Endothelial cell of umbilical vein (primary cell): ENCODE data around the gene SESN1. TPM values are rescaled to one million over a fixed set of nuclear protein-coding genes. Genes with fewer than 3 reads are reported as not detected.

Experiments
- BruUV-seq: library from RNA; stranded (reverse); fragments of 400-500 nt; replicated peaks from 2 replicates; lab custom pipeline; 2021; lab: Mats Ljungman, UMichigan
- CTCF ChIA-PET: fragments of 300-600, 350-600 bp; sonication (Branson Sonifier 250); formaldehyde crosslinking; loops from one replicate; lab custom pipeline; 2021; ENCODE audit warnings: antibody characterized with exemption, inconsistent platforms; lab: Charles Lee
- POLR2A ChIA-PET: fragments of 300-600, 350-600 bp; sonication (Branson Sonifier 250); formaldehyde crosslinking; loops from one replicate; lab custom pipeline; 2021; ENCODE audit warnings: antibody characterized with exemption, inconsistent platforms; lab: Charles Lee
- DNase-seq: peaks from one replicate; pipeline ENCODE4 v3.0.0-alpha.2; 2011; ENCODE audit warnings: low read depth, low spot score
- FAIRE-seq: peaks from 2 replicates; lab custom pipeline; 2011; peaks lifted over from hg19 to GRCh38; lab: Jason Lieb, UNC
- H2AFZ ChIP-seq: 2 replicates; pipeline ENCODE4 v1.6.0; 2012; ENCODE audit warnings: low read depth, low read length, control low read depth, inconsistent platforms
- H3K27ac ChIP-seq: 2 replicates; pipeline ENCODE4 v1.5.1; 2011; ENCODE audit warnings: low read depth, mild to moderate bottlenecking, control low read depth, low read length, moderate library complexity; ENCODE audit not compliant: insufficient read depth
- H3K27me3 ChIP-seq, 2 experiments: 2 replicates each; pipeline versions ENCODE4 v1.6.0 to v1.6.1; 2011; ENCODE audit warnings: low read length in 2 of 2, mixed read lengths in 1 of 2; ENCODE audit not compliant: control insufficient read depth in 2 of 2, insufficient read depth in 2 of 2
- H3K36me3 ChIP-seq, 2 experiments: 2 replicates in 1 of 2; 3 replicates in 1 of 2; pipeline ENCODE4 v1.5.1; 2011; ENCODE audit warnings: low read length in 2 of 2, mild to moderate bottlenecking in 1 of 2, moderate library complexity in 1 of 2; ENCODE audit not compliant: control insufficient read depth in 2 of 2, insufficient read depth in 2 of 2; ENCODE audit errors: extremely low read depth in 1 of 2
- H3K4me1 ChIP-seq: 3 replicates; pipeline ENCODE4 v1.5.1; 2011; ENCODE audit warnings: mild to moderate bottlenecking, low read length; ENCODE audit not compliant: control insufficient read depth, insufficient read depth; ENCODE audit errors: extremely low read depth
- H3K4me2 ChIP-seq: 2 replicates; pipeline ENCODE4 v1.6.1; 2011; ENCODE audit warnings: low read length, control low read depth, mixed read lengths; ENCODE audit not compliant: insufficient read depth
- H3K4me3 ChIP-seq, 3 experiments: fragments of 200-600 bp in 1 of 3; sonication (generic), shearing (Covaris generic) in 1 of 3; replicated peaks in 1 of 3; 2 replicates each; pipeline ENCODE4 v1.5.1; 2011 to 2016; ENCODE audit warnings: control low read depth in 3 of 3, low read length in 3 of 3, mild to moderate bottlenecking in 2 of 3, inconsistent platforms in 1 of 3, low read depth in 1 of 3, moderate library complexity in 1 of 3; ENCODE audit not compliant: insufficient read depth in 1 of 3
- H3K79me2 ChIP-seq: 2 replicates; pipeline ENCODE4 v1.6.0; 2012; ENCODE audit warnings: low read length, inconsistent platforms; ENCODE audit not compliant: control insufficient read depth, insufficient read depth
- H3K9ac ChIP-seq: replicated peaks from 2 replicates; pipeline ENCODE3; 2011; ENCODE audit warnings: low read length, control low read depth; ENCODE audit not compliant: insufficient read depth; ENCODE audit errors: extremely low read depth
- H3K9me1 ChIP-seq: replicated peaks from 3 replicates; pipeline ENCODE4 v1.6.0; 2011; ENCODE audit warnings: mild to moderate bottlenecking, low read length; ENCODE audit not compliant: control insufficient read depth, insufficient read depth; ENCODE audit errors: extremely low read depth
- H3K9me3 ChIP-seq: replicated peaks from 2 replicates; pipeline ENCODE4 v1.5.1; 2012; ENCODE audit warnings: low read length, inconsistent platforms; ENCODE audit not compliant: control insufficient read depth, insufficient read depth
- H4K20me1 ChIP-seq: replicated peaks from 2 replicates; pipeline ENCODE3; 2011; ENCODE audit warnings: mild to moderate bottlenecking, low read length; ENCODE audit not compliant: control insufficient read depth, insufficient read depth; ENCODE audit errors: extremely low read depth
- EZH2 ChIP-seq: IDR thresholded peaks from 2 replicates; pipeline ENCODE4 v1.6.1; 2012; ENCODE audit warnings: borderline replicate concordance, low read depth, mild to moderate bottlenecking, moderate library complexity, low read length, inconsistent platforms; ENCODE audit not compliant: severe bottlenecking
- FOS ChIP-seq: IDR thresholded peaks from 2 replicates; pipeline ENCODE4 v1.6.1; 2011; ENCODE audit warnings: mild to moderate bottlenecking, low read length, moderate library complexity, borderline replicate concordance; ENCODE audit not compliant: insufficient read depth
- GATA2 ChIP-seq: IDR thresholded peaks from 2 replicates; pipeline ENCODE4 v1.7.0; 2011; ENCODE audit warnings: low read depth, mild to moderate bottlenecking, moderate library complexity, mixed read lengths, low read length; ENCODE audit not compliant: insufficient read length, insufficient read depth
- JUN ChIP-seq: IDR thresholded peaks from 2 replicates; pipeline ENCODE4 v1.6.1; 2011; ENCODE audit warnings: borderline replicate concordance, low read depth; ENCODE audit not compliant: insufficient read length, insufficient read depth
- MYC ChIP-seq: IDR thresholded peaks from one replicate; pipeline ENCODE4 v1.6.1; 2011; ENCODE audit warnings: mild to moderate bottlenecking, low read depth, low read length
- POLR2A ChIP-seq: IDR thresholded peaks from 2 replicates; pipeline ENCODE4 v1.6.1; 2012; ENCODE audit warnings: low read depth, mild to moderate bottlenecking, control low read depth, low read length
- POLR2AphosphoS5 ChIP-seq: IDR thresholded peaks from 2 replicates; pipeline ENCODE4 v1.6.1; 2012; ENCODE audit warnings: low read depth, mild to moderate bottlenecking, control low read depth, low read length, moderate library complexity; ENCODE audit not compliant: insufficient read depth
- dilution Hi-C: fragments of 300-500 bp; cut with MboI; formaldehyde crosslinking; loops from one replicate; pipeline ENCODE4 v1.15.0; 2019; ENCODE audit warnings: low sequenced_read_pairs; ENCODE audit not compliant: extremely low pct_ligation_motif_present
- intact Hi-C: fragments of 100-400 bp; cut with micrococcal nuclease; formaldehyde crosslinking; loops from one replicate; pipeline ENCODE4 v1.10.0; 2022
- polyA plus RNA-seq, 4 experiments: library from polyadenylated mRNA; depleted of rRNA in 3 of 4; stranded (reverse) in 3 of 4; unstranded in 1 of 4; fragments of >200 nt; gene quantifications; 2 replicates each; pipeline versions ENCODE4 v1.2.1 to v1.2.3, GENCODE V29; 2011 to 2012; ENCODE audit warnings: missing spikeins in 1 of 4
- total RNA-seq: library from RNA; stranded (reverse); gene quantifications from 2 replicates; pipeline ENCODE4 v1.2.3, GENCODE V29; 2021
- TF ChIP-seq, protein P1 (sequence below): IDR thresholded peaks from 2 replicates; pipeline ENCODE4 v1.6.1; 2011; ENCODE audit not compliant: insufficient read depth, insufficient read length
- TF ChIP-seq, protein P2 (sequence below), 2 donors: IDR thresholded peaks; 1 replicate in 1 of 2; 2 replicates in 1 of 2; pipeline ENCODE4 v1.5.1; 2011; ENCODE audit warnings: low read length in 2 of 2, mild to moderate bottlenecking in 2 of 2, moderate library complexity in 2 of 2, control low read depth in 1 of 2, inconsistent platforms in 1 of 2, low read depth in 1 of 2; ENCODE audit not compliant: insufficient read depth in 1 of 2; ENCODE audit errors: extremely low read depth in 1 of 2

SESN1 gene
- total and polyA plus RNA-seq, 2 donors (not counting 3 experiments of a cell fraction or from before 2014, with no cell fraction given) = 7.1 to 15.6 TPM

- intact Hi-C loops (no loop called here), dilution Hi-C loops (no loop called here)
- Histone ChIP-seq H3K27ac (no peak overlapping the region), H3K9me1 (no peaks in the 10 kb centered on the region), H3K79me2 (no peaks in the 10 kb centered on the region), H4K20me1 (no peaks in the 10 kb centered on the region), H3K4me3 (no peak overlapping the region), H3K27me3 (no peaks in the 10 kb centered on the region), H3K9ac (no peak overlapping the region), H3K4me1 (no peaks in the 10 kb centered on the region), H3K9me3 (no peaks in the 10 kb centered on the region), H3K4me2 (no peak overlapping the region), H3K36me3 (no peaks in the 10 kb centered on the region), H2AFZ (no peak overlapping the region)
- FAIRE-seq (no peak), DNase-seq (no peak)
- TF ChIP-seq GATA2 = no peak
- no peak for TF ChIP-seq EZH2
- no peak for TF ChIP-seq POLR2AphosphoS5
- no peak for TF ChIP-seq MYC
- TF ChIP-seq, protein P1, sequence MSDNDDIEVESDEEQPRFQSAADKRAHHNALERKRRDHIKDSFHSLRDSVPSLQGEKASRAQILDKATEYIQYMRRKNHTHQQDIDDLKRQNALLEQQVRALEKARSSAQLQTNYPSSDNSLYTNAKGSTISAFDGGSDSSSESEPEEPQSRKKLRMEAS = no peak
- TF ChIP-seq POLR2A = no peak
- TF ChIP-seq JUN = no peak
- TF ChIP-seq, protein P2, sequence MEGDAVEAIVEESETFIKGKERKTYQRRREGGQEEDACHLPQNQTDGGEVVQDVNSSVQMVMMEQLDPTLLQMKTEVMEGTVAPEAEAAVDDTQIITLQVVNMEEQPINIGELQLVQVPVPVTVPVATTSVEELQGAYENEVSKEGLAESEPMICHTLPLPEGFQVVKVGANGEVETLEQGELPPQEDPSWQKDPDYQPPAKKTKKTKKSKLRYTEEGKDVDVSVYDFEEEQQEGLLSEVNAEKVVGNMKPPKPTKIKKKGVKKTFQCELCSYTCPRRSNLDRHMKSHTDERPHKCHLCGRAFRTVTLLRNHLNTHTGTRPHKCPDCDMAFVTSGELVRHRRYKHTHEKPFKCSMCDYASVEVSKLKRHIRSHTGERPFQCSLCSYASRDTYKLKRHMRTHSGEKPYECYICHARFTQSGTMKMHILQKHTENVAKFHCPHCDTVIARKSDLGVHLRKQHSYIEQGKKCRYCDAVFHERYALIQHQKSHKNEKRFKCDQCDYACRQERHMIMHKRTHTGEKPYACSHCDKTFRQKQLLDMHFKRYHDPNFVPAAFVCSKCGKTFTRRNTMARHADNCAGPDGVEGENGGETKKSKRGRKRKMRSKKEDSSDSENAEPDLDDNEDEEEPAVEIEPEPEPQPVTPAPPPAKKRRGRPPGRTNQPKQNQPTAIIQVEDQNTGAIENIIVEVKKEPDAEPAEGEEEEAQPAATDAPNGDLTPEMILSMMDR (IDR thresholded peaks at IDR 0.05; ENCODE audit: extremely low read depth in 1 of 2, insufficient read depth in 1 of 2, low read depth in 1 of 2, low read length in 2 of 2) = no peak
- no peak for TF ChIP-seq FOS
- POLR2A ChIA-PET = no interaction called here
- no TSS peak for BruUV-seq
- CTCF ChIA-PET = interaction anchor here (0.8 kb wide), 1 partner anchor 13 kb away, joined by 3 read pairs; no protein-coding TSS in a partner anchor
These were observed 134.0 kb downstream of the SESN1 start for GRCh38 chr6:108960601-108961000.
